Muscle of arm (tissue), 12 donors: ENCODE results near the gene QSOX2. TPM values are rescaled to one million over a fixed set of nuclear protein-coding genes. Genes with fewer than 3 reads are reported as not detected.

Experiments used
- DNase-seq: peaks from one replicate; pipeline ENCODE4 v3.0.0-alpha.2; 2013
- polyA plus RNA-seq, 12 donors: library from polyadenylated mRNA; unstranded; fragments of 120-200 nt; gene quantifications; one replicate each; pipeline ENCODE4 v1.2.1, GENCODE V29; 2013; ENCODE audit not compliant: insufficient read length in 12 of 12

Gene QSOX2
- polyA plus RNA-seq, 12 donors = 6.1 to 13.7 (median 8.9) TPM; not detected in 1

DNA sequence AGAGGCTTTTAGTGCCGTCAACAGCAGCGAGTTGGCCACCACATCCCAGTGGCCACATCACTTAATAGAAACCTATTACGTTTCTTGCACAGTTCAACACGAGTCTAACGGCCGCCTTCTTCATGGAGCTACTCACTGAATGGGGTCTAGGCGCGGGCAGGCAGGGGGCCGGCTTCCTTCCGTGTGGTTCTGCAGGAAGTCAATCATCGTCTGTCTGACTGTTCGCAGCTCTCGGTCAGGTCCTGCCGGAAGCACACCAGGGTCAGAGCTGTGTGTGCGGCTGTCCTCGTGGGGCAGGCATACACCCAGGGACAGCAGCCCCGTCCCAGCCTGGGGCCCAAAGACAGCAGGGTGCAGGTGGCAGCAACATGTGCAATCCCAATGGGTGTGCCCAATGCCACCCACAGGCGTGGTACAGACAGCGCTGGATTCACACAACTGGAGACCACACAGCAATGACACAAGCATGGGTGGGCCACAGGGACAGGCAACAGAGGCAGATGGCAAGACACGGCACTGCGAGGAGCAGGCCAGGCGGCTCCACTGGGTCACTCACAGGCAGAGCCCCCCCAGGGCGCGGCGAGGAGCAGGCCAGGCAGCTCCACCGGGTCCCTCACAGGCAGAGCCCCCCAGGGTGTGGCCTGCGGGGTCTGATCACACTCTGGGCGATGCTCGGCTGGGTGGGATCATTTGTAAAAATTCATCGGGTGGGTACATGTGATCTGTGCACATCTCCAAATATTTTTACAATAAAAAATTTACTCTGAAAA lies 21.6 kb downstream of the QSOX2 start:
- no peak for DNase-seq

- no peak for DNase-seq
Measured at GRCh38 chr9:136222906-136223285, 22.7 kb downstream of the QSOX2 start.

DNA sequence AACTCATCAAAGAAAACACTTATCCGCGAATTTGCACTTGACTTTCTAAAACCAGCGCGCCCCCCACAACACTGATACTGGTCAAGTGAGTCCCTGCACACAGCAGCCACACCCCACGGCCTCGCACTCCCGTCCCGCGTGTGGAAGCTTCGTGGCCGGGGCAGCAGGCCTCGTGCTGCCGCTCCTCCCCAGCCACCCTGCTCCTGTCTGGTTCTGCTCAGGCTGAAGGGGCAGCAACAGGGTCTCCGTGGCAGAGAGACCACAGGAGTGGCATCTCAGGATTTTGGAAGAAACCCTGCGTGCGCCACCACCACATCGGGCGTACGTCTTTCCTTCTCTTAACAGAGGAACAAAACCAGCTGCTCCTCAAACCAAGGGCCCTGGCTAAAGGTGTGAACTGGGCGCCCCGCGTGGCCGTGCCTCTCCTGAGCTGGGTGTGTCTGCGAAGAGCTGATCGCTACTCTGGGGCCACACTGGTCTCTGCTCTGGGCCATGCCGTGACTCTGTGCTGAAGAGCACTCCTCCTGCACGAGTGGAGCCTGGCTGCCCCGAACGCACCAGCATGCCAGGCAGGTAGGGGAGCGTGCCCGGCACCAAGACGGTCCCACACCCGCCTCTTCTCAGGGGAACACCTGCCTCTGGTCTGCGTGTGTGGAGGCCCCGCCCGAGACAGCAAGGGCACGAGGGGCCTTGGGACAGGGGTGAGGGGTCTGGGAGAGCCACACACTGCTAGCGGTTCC lies 23.3 kb downstream of the QSOX2 start:
- no peak for DNase-seq

DNA sequence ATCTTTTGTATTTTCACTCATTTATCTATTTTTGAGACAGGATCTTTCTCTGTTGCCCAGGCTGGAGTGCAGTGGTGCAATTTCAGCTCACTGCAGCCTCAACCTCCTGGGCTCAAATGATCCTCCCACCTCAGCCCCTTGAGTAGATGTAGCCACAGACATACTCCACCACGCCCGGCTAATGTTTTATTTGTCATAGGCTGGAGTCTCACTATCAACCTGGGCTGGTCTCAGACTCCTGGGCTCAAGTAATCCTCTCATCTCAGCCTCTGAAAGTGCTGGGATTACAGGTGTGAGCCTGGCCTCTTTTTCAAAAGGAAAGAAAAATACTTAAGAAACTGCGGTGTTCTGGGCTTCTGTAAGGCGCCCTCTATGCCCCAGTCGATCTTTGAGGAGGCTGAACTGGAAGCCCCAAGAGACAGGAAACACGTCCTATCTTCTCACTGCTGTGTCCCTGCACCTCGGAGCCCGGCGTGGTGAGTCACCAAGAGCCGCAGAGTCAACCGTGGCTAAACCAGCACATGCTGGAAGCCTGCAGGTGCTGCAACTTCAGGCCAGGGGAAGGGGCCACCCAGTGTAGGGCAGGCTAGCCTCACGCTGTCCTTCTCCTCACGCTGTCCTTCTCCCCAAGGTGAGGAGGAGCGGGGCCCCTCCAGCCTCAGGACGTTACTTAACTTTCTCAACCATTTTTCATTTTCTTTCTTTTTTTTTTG lies 25.4 kb downstream of the QSOX2 start:
- DNase-seq = no peak

- DNase-seq = no peak
Measured at GRCh38 chr9:136219276-136219675, 26.3 kb downstream of the QSOX2 start.

DNA sequence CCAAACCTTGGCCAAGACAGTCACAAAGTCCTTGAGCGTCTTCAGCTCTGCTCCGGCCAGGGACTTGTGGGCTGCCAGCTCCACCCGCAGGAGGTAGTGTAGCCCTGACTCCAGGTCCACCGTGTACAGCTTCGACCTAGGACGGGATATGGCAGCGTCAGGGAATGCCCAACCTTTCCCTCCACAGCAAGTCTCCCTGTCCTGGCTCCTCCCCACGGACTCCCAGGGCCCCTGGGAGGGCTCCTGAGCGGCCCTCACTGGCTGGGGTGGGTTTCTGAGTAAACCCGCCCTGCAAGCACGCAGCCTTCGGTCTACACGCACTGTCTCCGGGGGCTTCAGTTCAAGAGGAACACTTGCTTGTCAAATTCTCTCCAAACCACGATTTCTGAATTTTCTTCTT lies 26.9 kb downstream of the QSOX2 start:
- DNase-seq = no peak

DNA sequence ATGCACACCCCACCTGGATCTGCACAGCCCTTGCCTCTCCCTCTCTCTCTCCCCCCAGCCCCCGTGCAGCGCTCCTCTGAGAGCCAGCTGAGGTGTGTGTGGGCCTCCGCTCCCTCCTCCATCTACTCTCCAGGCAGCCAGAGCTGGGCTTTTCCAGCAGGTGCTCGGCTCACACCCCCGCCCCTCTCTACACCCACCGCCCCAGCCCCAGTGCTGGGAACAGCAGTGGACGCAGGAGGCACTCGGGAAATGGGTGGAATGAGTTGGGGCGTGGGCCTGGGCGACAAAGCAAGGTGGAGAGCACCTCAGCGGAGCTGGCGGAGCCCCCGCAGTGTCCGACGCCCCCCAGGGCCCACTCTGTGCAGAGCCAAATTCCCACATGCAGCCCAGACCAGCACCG lies 27.3 kb downstream of the QSOX2 start:
- no peak for DNase-seq

DNA sequence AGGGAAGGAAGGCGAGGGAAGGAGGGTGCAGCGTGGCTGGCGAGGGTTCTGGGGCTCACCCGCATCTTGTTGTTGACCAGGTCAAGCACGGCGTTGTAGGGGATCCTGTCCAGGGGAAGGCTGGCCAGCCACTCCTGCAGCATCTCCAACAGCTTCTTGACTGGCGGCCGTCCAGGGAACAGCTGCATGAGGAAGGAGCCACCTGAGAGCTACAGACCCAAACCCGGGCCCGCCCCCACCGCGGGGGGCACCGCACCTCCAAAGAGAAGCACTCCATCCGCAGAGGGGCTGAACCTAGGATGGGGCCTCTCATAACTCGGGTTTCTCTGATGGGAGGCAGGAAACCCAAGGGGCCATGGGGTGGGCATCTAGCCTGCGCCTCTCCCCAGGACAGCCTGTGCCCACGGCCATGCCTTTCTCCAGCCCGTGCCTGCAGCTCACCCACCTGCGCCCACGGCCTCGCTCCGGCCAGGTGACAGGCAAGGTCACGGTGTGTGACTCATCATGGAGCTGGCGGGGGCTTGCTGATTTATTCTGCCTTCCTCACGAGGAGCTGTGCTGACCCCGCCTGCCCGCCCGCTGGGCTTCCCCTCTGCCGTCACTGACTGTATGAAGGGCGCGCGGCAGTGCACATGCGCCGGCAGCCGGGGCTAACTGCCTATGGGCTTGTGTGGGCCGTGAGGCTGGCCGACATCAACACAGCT lies 28.9 kb downstream of the QSOX2 start:
- no peak for DNase-seq

DNA sequence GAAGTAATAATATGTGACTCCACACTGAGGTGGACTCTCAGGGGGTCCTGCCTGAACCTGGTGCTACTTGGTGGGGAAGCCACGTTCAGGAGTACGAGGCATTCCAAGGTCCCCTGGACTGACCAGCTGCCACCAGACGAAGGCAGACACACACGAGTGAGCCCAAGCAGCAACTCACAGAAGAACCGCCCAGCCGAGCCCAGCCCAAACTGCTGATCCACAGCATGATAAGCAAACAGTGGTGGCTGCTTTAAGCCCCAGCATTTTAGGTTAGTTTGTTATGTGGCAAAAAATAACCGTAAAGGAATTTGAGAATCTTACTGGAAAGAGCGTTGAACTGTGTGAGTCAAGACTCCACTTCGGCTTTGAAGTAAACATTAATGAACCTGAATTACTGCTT lies 31.9 kb downstream of the QSOX2 start:
- no peak for DNase-seq

DNA sequence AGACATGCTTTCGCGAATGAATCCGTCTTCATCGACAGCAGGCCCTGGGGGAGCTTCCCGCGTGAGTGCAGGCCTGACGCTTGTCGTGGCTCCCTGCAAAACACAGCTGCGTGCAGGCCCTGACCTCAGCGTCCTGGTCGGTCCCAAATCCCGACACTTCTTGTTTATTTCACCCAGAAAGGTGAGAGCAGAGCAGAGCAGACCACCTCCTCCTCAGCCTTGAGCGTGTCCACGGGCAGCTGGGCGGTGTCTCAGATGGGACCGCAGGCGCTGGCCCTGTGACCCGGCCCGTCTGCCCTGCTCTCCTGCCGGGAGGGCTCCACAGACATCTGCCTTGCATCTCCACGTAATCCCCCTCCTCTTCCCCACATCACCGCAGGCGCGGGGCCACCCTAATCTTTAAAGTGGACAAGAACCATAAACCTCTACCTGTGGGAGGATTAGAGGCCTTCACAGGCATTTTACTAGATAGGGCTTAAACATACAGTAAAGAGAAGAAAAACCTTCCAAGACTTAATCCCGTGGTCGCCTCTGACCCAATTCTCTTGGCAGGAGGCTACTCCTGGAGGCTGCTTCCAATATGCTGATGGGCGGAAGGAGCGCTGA lies 33.2 kb downstream of the QSOX2 start:
- no peak for DNase-seq

DNA sequence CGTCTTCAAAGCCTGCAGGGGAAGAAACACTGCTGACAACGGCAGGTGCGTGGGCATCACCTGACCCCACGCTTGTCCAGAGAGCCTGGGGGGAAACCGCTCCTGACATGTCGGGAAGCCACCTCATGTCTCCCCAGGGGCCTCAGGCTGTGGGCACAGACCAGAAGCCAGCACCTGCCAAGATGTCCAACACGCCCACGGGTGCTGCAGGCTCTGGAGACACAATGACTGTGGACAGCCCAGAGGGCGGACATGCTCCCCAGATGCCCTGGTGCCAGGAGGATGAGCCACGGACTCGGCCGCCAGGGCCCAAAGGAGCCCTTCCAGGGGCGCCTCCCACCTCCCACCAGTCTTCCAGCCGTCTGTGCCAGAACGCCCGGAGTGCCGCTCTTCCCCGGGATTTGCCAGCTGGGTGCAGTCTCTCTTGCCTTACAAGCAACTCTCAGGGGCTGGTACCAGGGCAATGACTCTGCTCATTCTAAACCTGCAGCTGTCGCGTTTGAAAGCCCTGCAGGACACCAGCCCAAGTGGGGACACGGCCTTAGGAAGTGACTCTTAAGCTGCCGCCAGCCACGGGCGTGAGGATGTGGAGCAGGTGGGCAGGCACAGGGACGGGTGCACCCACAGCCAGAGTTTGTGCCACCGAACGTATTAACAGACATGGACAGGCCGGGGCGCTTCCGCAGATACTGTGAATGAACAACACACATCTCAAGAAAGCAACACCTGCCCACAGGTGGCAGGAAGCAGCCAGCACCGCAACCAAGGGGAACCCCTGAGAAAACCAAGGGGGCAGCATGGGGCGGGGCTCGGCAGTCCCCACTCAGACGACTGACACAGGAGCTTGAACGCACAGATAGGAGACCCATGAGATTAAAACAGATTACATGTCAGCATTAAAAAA lies 33.9 kb downstream of the QSOX2 start:
- DNase-seq = no peak

GRCh38 chr9:136211006-136211405 lies 34.6 kb downstream of the QSOX2 start:
- no peak for DNase-seq

GRCh38 chr9:136210276-136210675 lies 35.3 kb downstream of the QSOX2 start:
- no peak for DNase-seq

- DNase-seq = no peak
Measured at GRCh38 chr9:136209786-136210185, 35.8 kb downstream of the QSOX2 start.

DNA sequence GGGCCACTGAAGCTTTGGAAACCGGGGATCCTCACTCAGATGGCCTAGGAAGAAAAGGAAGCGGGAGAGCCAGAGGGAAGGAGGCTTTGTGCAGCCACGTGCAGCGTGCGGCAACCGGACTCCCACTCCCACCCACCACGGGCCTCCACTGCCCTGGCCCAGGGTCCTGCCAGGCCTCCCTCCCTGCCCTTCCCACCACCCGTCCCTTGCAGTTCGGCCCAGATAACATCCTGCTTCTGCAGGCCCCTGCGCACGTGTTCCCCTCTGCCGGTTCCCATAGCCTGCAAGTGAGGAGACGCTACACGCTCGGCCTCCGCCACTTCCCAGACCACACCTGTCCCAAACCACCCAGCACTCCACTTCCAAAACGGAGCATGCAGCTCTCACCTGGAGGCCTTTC lies 36.4 kb downstream of the QSOX2 start:
- no peak for DNase-seq

DNA sequence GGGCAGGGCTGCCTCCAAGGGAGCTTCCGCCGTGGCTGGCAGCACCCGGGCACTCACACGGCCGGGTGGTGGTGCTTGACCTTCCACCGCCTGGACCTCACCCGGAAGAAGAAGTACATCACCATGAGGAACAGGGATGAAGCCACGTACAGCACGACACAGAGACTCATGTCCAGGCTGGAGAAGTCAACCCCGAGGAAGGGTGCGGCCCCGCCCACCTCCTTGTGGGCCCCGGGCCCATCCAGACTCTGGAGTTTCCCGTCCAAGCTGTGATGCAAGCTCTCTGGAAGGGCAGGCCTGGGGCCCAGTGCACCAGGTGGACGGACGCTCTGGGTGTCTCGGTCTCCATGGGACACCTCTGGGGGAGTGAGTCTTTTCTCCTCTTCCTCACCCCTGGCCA lies 36.9 kb downstream of the QSOX2 start:
- DNase-seq = no peak

GRCh38 chr9:136207616-136208015 lies 38.0 kb downstream of the QSOX2 start:
- no peak for DNase-seq

DNA sequence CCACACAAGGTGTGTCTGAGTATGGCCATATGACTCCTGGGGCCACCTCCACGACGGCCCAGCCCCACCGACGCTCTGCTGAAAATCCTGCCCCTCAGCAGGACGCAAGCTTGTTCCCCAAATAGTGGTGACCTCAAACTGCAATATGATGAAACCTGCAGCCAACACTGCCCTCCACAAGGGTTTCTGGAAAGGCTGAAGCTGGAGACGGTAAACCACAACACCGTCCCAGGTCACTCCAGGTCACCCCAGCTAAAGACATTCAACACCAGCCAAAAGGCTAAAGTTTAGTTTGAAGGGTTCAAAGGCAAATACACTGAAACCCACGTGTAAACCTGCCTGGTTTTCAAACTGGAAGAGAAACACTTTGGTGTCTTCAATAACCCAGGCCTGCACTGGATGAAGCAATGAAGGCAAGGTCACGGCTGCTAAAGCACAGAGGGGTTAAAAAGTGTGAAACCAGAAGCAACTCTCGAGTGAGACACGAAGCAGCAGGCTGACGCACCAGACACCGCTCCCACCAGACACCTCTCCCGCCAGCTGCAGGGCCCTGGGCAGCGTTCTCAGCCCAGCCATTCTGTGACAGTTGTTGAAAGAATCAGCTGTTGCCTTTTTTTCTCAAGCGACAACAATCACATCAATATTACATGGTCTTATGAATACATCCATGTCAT lies 38.9 kb downstream of the QSOX2 start:
- DNase-seq = no peak

- DNase-seq = no peak
Measured at GRCh38 chr9:136205707-136205992, 40.0 kb downstream of the QSOX2 start.
